DMS79 treated with DMSO at 0.1 percent for 48 hours (cell line): ENCODE measurements around the gene GNG10.
"Not testable (repeated sequence)": the region's sequence is repeated elsewhere in the genome, so short reads cannot be mapped to it uniquely, and the experiment has no call there.

Experiments used
- DNase-seq: peaks from one replicate; lab custom pipeline; 2025; lab: John Stamatoyannopoulos, UW

Gene GNG10

GRCh38 chr9:111661150-111661801 is at the start of gene GNG10:
TSS of gene GNG10 (plus strand) at chr9:111661605. CDS start at chr9:111661635, 30 bp downstream.
- DNase-seq, result peak; percentile 19

DNA sequence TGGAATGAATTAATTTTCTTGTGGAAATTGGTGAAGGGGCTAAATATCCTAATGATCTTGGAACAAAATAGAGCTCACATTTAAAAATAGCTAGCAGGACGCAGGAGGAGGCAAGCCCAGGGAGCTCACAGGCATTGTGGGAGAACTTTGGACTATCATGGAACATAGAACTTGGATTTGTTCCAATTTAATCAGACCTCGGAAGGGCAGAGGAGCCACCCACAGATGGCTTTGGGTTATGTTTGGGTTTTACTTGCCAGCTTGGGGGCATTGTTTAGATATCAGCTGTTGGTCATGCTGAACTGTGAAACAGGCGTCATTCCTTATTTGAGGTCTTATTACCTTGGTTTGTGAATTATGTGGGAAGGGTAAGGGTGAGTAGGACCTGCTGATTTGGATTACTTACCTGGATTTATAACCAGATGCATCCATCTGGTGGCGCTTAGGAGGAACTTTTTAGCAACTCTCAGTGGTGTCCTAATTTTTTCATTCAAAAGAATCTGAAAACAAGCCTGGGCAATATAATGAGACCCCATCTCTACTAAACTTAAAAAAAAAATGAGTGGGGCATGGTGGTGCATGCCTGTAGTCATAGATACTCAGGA is 47.9 kb upstream of the GNG10 start:
- no peak for DNase-seq

GRCh38 chr9:111615928-111616327 is 45.5 kb upstream of the GNG10 start:
- no peak for DNase-seq

- DNase-seq, result not testable (repeated sequence)
These were observed 44.1 kb upstream of the GNG10 start for GRCh38 chr9:111617349-111617748.

- no peak for DNase-seq
These were observed 39.4 kb upstream of the GNG10 start for GRCh38 chr9:111621895-111622480.

DNA sequence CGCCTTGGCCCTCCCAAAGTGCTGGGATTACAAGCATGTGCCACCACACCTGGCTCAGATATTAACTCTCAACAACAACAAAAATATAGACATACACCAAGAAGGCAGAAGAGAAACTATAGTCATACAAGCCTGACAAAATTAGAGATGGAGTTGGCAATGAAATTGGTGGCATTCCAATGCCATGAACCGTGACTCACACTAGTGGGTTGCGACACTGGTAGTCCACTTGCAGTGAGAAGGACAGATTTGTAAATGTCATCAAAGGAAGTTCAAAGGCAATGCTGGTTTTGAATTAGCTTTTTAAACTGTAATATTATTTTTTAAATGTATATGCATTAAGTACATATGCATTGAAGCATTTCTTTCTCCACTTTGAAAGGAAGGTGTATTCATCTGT is 38.8 kb upstream of the GNG10 start:
- no peak for DNase-seq

DNA sequence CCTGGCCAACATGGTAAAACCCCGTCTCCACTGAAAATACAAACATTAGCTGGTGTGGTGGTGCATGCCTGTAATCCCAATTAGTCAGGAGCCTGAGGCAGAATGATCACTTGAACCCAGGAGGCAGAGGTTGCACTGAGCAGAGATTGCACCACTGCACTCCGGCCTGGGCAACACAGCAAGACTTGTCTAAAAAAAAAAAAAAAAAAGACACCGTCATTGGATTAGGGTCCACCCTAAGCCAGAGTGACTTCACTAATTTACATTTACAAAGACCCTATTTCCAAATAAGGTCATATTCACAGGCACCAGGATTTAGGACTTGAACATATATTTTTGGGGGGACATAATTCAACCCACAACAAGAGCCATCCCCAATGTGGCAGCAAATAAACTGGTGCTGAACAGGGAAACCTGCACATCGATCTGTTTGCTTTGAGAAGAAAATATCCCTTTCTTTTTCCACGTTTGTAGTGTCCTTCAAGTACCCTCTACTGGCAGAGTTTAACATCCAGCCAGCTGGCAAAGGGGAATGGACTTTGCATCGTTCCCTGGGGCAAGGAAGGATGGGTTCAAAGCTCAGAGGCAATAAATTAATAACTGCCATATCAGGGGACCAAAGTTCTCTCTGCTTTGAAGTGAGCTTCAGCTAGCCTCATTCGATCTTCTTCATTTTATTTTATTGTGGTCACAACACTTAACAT is 34.0 kb upstream of the GNG10 start:
- DNase-seq, result no peak

GRCh38 chr9:111628411-111628810 is 33.0 kb upstream of the GNG10 start:
- DNase-seq, result no peak

GRCh38 chr9:111630182-111630963 is 31.0 kb upstream of the GNG10 start:
- DNase-seq, result peak; percentile 42

DNA sequence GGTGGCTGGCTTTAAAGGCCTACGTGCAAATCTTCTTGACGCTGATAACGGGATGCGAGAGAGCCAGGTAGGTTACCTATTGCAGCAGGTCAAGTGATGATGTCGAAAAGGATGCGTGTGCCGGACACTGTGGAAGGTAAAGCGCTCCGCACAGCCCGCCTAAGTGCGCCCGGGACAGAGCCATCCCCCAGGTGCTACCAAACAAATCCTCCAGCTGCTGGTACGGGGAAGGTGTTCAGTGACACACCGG is 30.5 kb upstream of the GNG10 start:
- DNase-seq, result no peak

GRCh38 chr9:111631214-111631971 is 30.0 kb upstream of the GNG10 start, which contains the start of gene DNAJC25:
TSS of gene DNAJC25 (plus strand) at chr9:111631334. CDS start at chr9:111631408, 74 bp downstream.
- peak; percentile 97 for DNase-seq

GRCh38 chr9:111632060-111632459 is 29.3 kb upstream of the GNG10 start:
- DNase-seq, result no peak

- no peak for DNase-seq
These were observed 28.6 kb upstream of the GNG10 start for GRCh38 chr9:111632695-111633388.

DNA sequence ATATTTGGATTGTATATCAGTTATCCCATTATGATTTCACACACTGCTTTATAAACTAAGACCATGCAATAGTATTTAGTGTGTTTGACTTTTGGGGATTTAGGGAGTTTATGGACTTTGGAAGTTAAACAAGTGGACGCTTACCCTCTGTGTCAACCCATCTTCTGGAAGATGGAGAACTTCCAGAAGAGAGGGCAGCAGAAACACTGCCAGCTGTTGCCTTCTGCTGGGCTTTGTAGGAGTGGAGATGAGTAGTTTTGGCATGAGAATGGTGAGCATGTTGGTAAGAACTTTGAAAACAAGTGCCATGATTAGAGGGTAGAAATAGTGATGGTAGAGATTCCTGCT is 28.0 kb upstream of the GNG10 start:
- DNase-seq, result no peak

DNA sequence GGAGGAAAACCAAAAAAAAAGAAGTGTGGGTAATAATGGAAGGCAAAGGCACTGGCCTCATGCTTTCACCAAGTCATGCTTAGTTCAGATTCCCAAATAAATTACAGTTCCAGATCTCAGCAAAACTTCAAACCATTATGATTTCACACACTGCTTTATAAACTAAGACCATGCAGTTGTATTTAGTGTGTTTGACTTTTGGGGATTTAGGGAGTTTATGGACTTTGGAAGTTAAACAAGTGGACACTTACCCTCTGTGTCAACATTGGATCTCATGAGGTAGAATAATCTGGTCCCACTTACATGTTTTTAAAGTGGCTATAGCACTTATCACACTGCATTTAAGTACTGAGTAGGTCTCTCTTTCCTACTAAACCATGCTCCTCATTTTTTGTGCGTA is 26.5 kb upstream of the GNG10 start:
- no peak for DNase-seq

- DNase-seq, result no peak
These were observed 23.9 kb upstream of the GNG10 start for GRCh38 chr9:111637421-111637950.

- no peak for DNase-seq
These were observed 17.1 kb upstream of the GNG10 start for GRCh38 chr9:111644195-111644772.

GRCh38 chr9:111645806-111646205 is 15.6 kb upstream of the GNG10 start:
- DNase-seq, result no peak

DNA sequence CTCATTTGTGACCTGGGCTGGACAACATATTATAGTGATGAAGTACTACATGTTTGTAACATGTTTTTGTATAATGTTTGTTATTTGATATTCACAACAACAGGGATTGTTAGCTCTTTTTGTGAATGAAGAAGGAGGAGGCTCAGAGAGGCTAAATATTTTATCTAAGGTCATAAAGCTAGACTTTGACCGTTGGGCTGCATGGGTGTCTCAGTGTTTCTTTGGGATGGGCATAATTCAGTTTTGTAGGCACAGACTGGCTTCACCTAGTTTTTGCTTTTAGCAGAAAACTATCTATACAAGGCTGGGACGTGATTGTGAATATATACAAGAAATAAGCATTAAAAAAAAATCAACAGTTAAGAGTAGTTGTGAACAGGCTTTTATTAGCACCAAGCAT is 15.0 kb upstream of the GNG10 start:
- DNase-seq, result no peak

DNA sequence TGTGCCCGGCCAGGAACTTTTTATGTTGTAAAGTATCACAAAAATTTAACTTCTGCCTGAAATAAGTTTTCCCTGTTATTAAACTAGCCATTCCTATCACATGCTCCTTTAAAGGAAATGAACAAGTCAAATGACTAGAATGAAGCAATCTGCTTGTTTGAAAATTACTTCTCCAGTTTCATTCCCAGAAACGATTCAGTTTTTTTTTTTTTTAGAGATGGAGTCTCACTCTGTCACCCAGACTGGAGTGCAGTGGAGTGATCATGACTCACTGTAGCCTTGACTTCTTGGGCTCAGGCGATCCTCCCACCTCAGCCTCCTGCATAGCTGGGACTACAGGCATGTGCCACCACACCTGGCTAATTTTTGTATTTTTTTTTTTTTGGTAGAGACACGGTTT is 13.3 kb upstream of the GNG10 start:
- DNase-seq, result no peak
